ENCODE data around the gene RAP2A. TPM values are rescaled to one million over a fixed set of nuclear protein-coding genes. Genes with fewer than 3 reads are reported as not detected.

Gene RAP2A
- total RNA-seq, 1 experiment from 2014 or later: 28.4 TPM

- in situ Hi-C loops (cut with HindIII; ENCODE audit: low pct_unique_long_range_greater_than_20kb, low sequenced_read_pairs): no loop called here
- no peak for DNase-seq (ENCODE audit: low read depth, low spot score)
Observed at GRCh38 chr13:97475011-97475410, 41.0 kb downstream of the RAP2A start.

DNA sequence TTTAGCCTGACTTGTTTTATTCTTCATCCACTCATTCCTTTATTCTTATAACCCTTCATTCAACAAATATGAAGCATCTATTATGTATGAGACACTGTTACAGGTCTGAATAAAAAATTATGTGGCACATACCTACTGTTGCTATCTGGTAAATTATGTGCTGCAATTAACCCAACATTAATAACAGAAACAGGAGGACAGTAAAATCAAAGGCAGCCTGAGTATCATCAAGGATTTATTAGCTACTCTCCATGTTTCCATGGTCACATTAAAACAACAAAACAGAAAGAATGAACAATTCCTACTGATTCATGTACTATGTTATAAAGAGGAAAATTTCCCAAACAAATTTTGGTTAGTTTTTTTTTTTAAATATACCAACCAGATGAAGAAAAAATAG, 43.9 kb downstream of the RAP2A start:
- no peak for DNase-seq (ENCODE audit: low read depth, low spot score)
- in situ Hi-C loops (cut with HindIII; ENCODE audit: low pct_unique_long_range_greater_than_20kb, low sequenced_read_pairs): no loop called here

DNA sequence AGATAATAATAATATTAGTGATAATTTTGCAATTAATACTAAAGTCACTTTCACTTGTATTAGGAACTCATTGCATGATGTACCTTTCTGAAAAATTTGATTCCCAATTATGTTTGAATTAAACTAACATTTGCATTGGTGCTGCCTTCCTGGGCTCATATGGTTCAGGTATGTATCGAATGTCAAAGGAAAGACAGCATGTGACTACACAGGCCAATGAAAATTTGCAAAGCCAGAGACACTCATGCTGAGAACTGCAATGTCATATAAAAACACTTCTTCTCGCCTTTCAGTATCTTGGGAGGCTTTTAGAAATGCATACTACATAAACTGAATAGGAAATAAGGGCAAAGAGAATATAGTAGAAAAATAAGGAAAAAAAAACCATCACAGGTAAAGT, 44.3 kb downstream of the RAP2A start:
- DNase-seq (ENCODE audit: low read depth, low spot score): no peak
- in situ Hi-C loops (cut with HindIII; ENCODE audit: low pct_unique_long_range_greater_than_20kb, low sequenced_read_pairs): no loop called here

DNA sequence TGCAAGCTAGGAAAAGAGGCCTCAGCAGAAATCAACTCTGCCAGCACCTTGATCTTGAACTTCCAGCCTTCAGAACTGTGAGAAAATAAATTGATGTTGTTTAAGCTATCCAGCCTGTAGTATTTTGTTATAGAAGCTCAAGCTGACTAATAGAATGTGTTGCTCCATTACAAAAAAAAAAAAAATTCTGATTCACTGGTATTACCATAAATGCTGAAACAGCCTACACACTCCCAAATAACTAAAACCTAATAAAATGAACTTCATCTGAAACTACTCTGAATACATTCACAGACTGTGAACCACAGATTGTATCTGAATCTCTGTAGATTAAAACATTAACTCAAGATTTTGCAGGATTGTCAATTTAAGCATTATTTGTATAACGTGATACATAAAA, 49.5 kb downstream of the RAP2A start:
- in situ Hi-C loops (cut with HindIII; ENCODE audit: low pct_unique_long_range_greater_than_20kb, low sequenced_read_pairs): no loop called here
- DNase-seq (ENCODE audit: low read depth, low spot score): no peak

DNA sequence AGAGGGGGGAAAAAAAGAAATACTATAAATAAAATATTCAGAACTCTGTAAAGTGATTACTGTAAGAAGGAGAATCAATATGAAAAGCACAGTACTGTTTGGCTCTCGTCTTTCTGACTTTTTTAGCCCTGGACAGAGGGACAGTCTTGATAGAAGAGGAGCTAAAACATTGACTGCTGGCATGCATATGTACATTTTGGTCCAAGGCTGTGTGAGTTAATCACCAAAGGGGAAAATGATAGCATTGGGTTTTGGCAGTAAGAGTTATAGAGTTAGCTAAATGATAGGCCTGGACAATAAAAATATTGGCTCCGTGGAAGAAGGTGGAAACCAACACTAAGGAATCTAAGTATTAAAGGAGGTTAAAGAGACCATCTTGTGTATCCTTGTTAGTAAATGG, 50.3 kb downstream of the RAP2A start:
- in situ Hi-C loops (cut with HindIII; ENCODE audit: low pct_unique_long_range_greater_than_20kb, low sequenced_read_pairs): no loop called here
- DNase-seq (ENCODE audit: low read depth, low spot score): no peak

GRCh38 chr13:97485320-97485719, 51.4 kb downstream of the RAP2A start:
- no peak for DNase-seq (ENCODE audit: low read depth, low spot score)
- in situ Hi-C loops (cut with HindIII; ENCODE audit: low pct_unique_long_range_greater_than_20kb, low sequenced_read_pairs): no loop called here

- in situ Hi-C loops (cut with HindIII; ENCODE audit: low pct_unique_long_range_greater_than_20kb, low sequenced_read_pairs): no loop called here
- no peak for DNase-seq (ENCODE audit: low read depth, low spot score)
Observed at GRCh38 chr13:97490702-97491307, 56.8 kb downstream of the RAP2A start.

DNA sequence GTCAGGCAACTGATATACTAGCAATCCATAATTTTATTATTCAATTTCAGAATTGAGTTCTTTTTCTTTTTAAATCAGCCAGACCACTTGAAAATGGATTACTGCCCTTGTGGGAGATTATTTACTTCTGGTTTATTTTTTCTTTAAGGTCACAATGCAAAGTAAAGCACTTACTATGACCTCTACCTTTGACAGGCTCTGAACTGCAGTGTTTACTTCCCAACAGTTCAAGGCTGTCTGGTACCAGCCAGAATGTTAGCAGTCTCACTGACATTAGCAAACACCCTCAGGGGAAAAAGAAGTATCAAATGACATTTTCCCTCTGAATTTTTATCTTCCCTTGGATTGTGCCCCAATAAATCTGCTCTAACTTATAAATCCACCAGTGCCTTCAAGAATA, 57.5 kb downstream of the RAP2A start:
- in situ Hi-C loops (cut with HindIII; ENCODE audit: low pct_unique_long_range_greater_than_20kb, low sequenced_read_pairs): no loop called here
- DNase-seq (ENCODE audit: low read depth, low spot score): no peak

- no peak for DNase-seq (ENCODE audit: low read depth, low spot score)
- in situ Hi-C loops (cut with HindIII; ENCODE audit: low pct_unique_long_range_greater_than_20kb, low sequenced_read_pairs): no loop called here
Observed at GRCh38 chr13:97492257-97492656, 58.3 kb downstream of the RAP2A start.

GRCh38 chr13:97492684-97493371, 58.9 kb downstream of the RAP2A start:
- no peak for DNase-seq (ENCODE audit: low read depth, low spot score)
- in situ Hi-C loops (cut with HindIII; ENCODE audit: low pct_unique_long_range_greater_than_20kb, low sequenced_read_pairs): no loop called here

DNA sequence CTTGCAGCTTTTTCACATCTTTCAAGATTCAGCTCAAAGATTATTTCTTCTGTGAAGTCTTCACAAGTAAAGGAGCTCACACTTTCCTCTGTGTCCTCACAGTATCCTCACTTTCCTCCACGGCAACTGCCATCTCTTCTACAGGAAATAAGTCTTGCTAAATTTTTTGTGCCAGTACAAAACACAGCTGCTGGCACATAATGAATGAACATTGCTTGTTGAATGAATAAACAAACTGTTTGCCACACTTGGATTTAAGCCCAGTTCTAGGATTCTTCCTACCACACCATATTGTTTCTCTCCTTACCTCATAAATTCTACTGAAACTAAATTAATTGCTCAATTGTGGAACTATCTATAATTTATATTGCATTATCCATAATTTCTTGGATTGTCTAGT, 59.5 kb downstream of the RAP2A start:
- in situ Hi-C loops (cut with HindIII; ENCODE audit: low pct_unique_long_range_greater_than_20kb, low sequenced_read_pairs): no loop called here
- DNase-seq (ENCODE audit: low read depth, low spot score): no peak

GRCh38 chr13:97495678-97496077, 61.7 kb downstream of the RAP2A start:
- in situ Hi-C loops (cut with HindIII; ENCODE audit: low pct_unique_long_range_greater_than_20kb, low sequenced_read_pairs): no loop called here
- no peak for DNase-seq (ENCODE audit: low read depth, low spot score)

- in situ Hi-C loops (cut with HindIII; ENCODE audit: low pct_unique_long_range_greater_than_20kb, low sequenced_read_pairs): no loop called here
Observed at GRCh38 chr13:97496511-97496910, 62.5 kb downstream of the RAP2A start.

GRCh38 chr13:97497400-97497799, 63.4 kb downstream of the RAP2A start:
- in situ Hi-C loops (cut with HindIII; ENCODE audit: low pct_unique_long_range_greater_than_20kb, low sequenced_read_pairs): no loop called here
- DNase-seq (ENCODE audit: low read depth, low spot score): no peak

More at GRCh38 chr13:97496511-97496910, 62.5 kb downstream of the RAP2A start:
- no peak for DNase-seq (ENCODE audit: low read depth, low spot score)

DNA sequence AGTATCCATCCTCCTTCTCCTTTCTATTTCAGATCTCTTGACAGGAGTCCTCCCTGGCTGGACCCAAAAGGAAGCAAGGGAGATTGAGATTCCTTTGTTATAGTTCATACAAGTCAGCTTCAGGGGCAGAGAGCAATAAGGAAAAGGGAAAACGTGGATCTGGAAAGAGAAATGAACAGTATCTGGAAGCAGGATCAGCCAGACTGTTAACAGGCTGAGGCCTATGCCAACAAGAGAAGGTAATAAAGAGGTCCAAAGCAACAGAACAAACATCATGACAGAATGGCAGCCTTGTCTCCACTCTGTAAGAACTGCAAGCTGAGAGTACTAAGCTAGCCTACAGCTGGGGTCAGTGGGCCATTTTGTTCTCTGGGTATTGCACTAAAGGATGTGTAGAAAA, 64.5 kb downstream of the RAP2A start:
- DNase-seq (ENCODE audit: low read depth, low spot score): no peak
- in situ Hi-C loops (cut with HindIII; ENCODE audit: low pct_unique_long_range_greater_than_20kb, low sequenced_read_pairs): no loop called here

- in situ Hi-C loops (cut with HindIII; ENCODE audit: low pct_unique_long_range_greater_than_20kb, low sequenced_read_pairs): no loop called here
- peak; percentile 36 for DNase-seq (ENCODE audit: low read depth, low spot score)
Observed at GRCh38 chr13:97499181-97499580, 65.2 kb downstream of the RAP2A start.

GRCh38 chr13:97502181-97502580, 68.2 kb downstream of the RAP2A start:
- no peak for DNase-seq (ENCODE audit: low read depth, low spot score)
- in situ Hi-C loops (cut with HindIII; ENCODE audit: low pct_unique_long_range_greater_than_20kb, low sequenced_read_pairs): no loop called here

DNA sequence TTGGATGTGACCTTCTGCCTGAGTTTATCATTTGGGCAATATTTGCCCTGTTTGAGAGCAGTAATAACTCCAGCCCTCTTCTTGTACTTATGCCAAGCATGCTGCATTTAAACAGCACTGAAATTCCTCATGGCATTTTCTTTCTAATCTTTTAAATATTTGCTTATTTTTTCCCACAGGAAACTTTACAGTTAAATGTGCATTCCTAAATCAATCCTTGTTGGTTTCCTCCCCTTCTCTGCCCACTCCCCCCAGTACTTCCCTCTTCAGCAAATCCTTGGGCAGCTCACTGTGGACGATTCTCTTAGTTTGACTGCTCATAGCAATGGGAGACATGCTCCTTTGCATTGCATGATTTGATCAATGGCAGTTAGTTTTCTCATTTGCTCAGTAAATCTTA, 68.7 kb downstream of the RAP2A start:
- DNase-seq (ENCODE audit: low read depth, low spot score): no peak
- in situ Hi-C loops (cut with HindIII; ENCODE audit: low pct_unique_long_range_greater_than_20kb, low sequenced_read_pairs): no loop called here

GRCh38 chr13:97505017-97505416, 71.0 kb downstream of the RAP2A start:
- in situ Hi-C loops (cut with HindIII; ENCODE audit: low pct_unique_long_range_greater_than_20kb, low sequenced_read_pairs): no loop called here

More at GRCh38 chr13:97505017-97505416, 71.0 kb downstream of the RAP2A start:
- no peak for DNase-seq (ENCODE audit: low read depth, low spot score)
